HepG2 (cell line): ENCODE measurements around the gene CST2. TPM values are rescaled to one million over a fixed set of nuclear protein-coding genes. Genes with fewer than 3 reads are reported as not detected.

Experiments
- ATAC-seq: fragments of 200-7000 bp; cut with Tn5 transposase; 3 replicates; pipeline ENCODE4 v1.9.1; 2020; ENCODE audit warnings: mild to moderate bottlenecking, moderate library complexity
- BruUV-seq: library from RNA; stranded (reverse); fragments of 400-500 nt; replicated peaks from 2 replicates; lab custom pipeline; 2021; lab: Mats Ljungman, UMichigan
- CTCF ChIA-PET: fragments of 300-600 bp; formaldehyde crosslinking; extraction: SDS; loops from one replicate; lab custom pipeline; 2021; ENCODE audit warnings: low total read pairs, inconsistent platforms, low intra/inter-chr PET ratio; lab: Yijun Ruan, JAX
- POLR2A ChIA-PET: fragments of 350-600 bp; sonication (Branson Sonifier 250); formaldehyde crosslinking; loops from one replicate; lab custom pipeline; 2020; ENCODE audit warnings: antibody characterized with exemption, inconsistent platforms; lab: Yijun Ruan, JAX
- DNase-seq: peaks from one replicate; pipeline ENCODE4 v3.0.0-alpha.2; 2015; ENCODE audit warnings: low spot score
- FAIRE-seq: peaks from 3 replicates; lab custom pipeline; 2011; peaks lifted over from hg19 to GRCh38; lab: Jason Lieb, UNC
- H2AFZ ChIP-seq: one replicate; pipeline ENCODE4 v1.6.1; 2011; ENCODE audit warnings: low read length, inconsistent platforms
- H3K27ac ChIP-seq: fragments of 300-600 bp; 3 replicates; pipeline ENCODE4 v1.8.0; 2011; ENCODE audit warnings: mixed run types, mild to moderate bottlenecking, mixed read lengths, low read length, inconsistent platforms; ENCODE audit not compliant: insufficient read depth; ENCODE audit errors: extremely low read length
- H3K27me3 ChIP-seq, 2 experiments: fragments of 200-600 bp in 1 of 2; 2 replicates in 1 of 2; 3 replicates in 1 of 2; pipeline versions ENCODE4 v1.6.0 to v1.8.0; 2011; ENCODE audit warnings: low read length in 2 of 2, mild to moderate bottlenecking in 2 of 2, moderate library complexity in 2 of 2, inconsistent platforms in 1 of 2; ENCODE audit not compliant: insufficient read depth in 2 of 2, control insufficient read depth in 1 of 2
- H3K36me3 ChIP-seq, 2 experiments: fragments of 200-600 bp in 1 of 2; replicated peaks in 1 of 2; 2 replicates in 1 of 2; 3 replicates in 1 of 2; pipeline versions ENCODE4 v1.5.1 to v1.8.0; 2011; ENCODE audit warnings: low read length in 2 of 2, inconsistent platforms in 1 of 2; ENCODE audit not compliant: insufficient read depth in 2 of 2, control insufficient read depth in 1 of 2
- H3K4me1 ChIP-seq: 2 replicates; pipeline ENCODE4 v1.5.1; 2012; ENCODE audit warnings: low read length, inconsistent platforms; ENCODE audit not compliant: insufficient read depth
- H3K4me2 ChIP-seq: 2 replicates; pipeline ENCODE4 v1.6.0; 2011; ENCODE audit warnings: low read depth, low read length, inconsistent platforms
- H3K4me3 ChIP-seq, 3 experiments: fragments of 200-600 bp in 1 of 3; sonication (generic), shearing (Covaris generic) in 1 of 3; replicated peaks in 1 of 3; 2 replicates each; pipeline ENCODE4 v1.5.1; 2011 to 2016; ENCODE audit warnings: low read length in 3 of 3, inconsistent platforms in 2 of 3, low read depth in 2 of 3, mild to moderate bottlenecking in 2 of 3, control low read depth in 1 of 3, mixed read lengths in 1 of 3; ENCODE audit not compliant: insufficient read depth in 1 of 3
- H3K79me2 ChIP-seq: one replicate; pipeline ENCODE4 v1.6.1; 2011; ENCODE audit warnings: low read length, inconsistent platforms; ENCODE audit not compliant: insufficient read depth
- H3K9ac ChIP-seq: 2 replicates; pipeline ENCODE4 v1.6.0; 2011; ENCODE audit warnings: mild to moderate bottlenecking, low read depth, low read length, inconsistent platforms; ENCODE audit not compliant: insufficient read depth
- H3K9me3 ChIP-seq: 2 replicates; pipeline ENCODE4 v1.5.1; 2012; ENCODE audit warnings: mild to moderate bottlenecking, low read length
- H4K20me1 ChIP-seq: 2 replicates; pipeline ENCODE4 v1.6.0; 2011; ENCODE audit warnings: inconsistent platforms, mild to moderate bottlenecking, low read length, moderate library complexity; ENCODE audit not compliant: insufficient read depth
- ATF3 ChIP-seq: sonication (generic); formaldehyde crosslinking; IDR thresholded peaks from 2 replicates; pipeline ENCODE4 v1.4.0; 2020; ENCODE audit warnings: missing genetic modification reagents
- ELF3 ChIP-seq: IDR thresholded peaks from 2 replicates; pipeline ENCODE4 v1.6.1; 2016; ENCODE audit warnings: missing genetic modification reagents, missing compliant biosample characterization
- FUBP1 ChIP-seq: sonication (generic); formaldehyde crosslinking; IDR thresholded peaks from 2 replicates; pipeline ENCODE4 v1.5.1; 2020; ENCODE audit warnings: missing genetic modification reagents, mild to moderate bottlenecking, borderline replicate concordance
- GZF1 ChIP-seq: sonication (generic); formaldehyde crosslinking; IDR thresholded peaks from 2 replicates; pipeline ENCODE4 v1.5.1; 2020; ENCODE audit warnings: mild to moderate bottlenecking, missing genetic modification reagents
- KAT8 ChIP-seq: IDR thresholded peaks from 2 replicates; pipeline ENCODE4 v1.6.1; 2016; ENCODE audit warnings: missing genetic modification reagents, missing compliant biosample characterization
- PLSCR1 ChIP-seq: sonication (generic); formaldehyde crosslinking; IDR thresholded peaks from 2 replicates; pipeline ENCODE4 v1.5.0; 2020; ENCODE audit warnings: missing genetic modification reagents, mild to moderate bottlenecking, borderline replicate concordance
- PRMT3 ChIP-seq: sonication (generic); formaldehyde crosslinking; IDR thresholded peaks from 2 replicates; pipeline ENCODE4 v1.8.1; 2022; ENCODE audit warnings: low read depth, mild to moderate bottlenecking, moderate library complexity, missing genetic modification reagents, borderline replicate concordance
- SPEN ChIP-seq: sonication (generic); formaldehyde crosslinking; IDR thresholded peaks from 2 replicates; pipeline ENCODE4 v1.5.1; 2020; ENCODE audit warnings: low read depth, mild to moderate bottlenecking, missing genetic modification reagents
- U2AF2 ChIP-seq: fragments of 200-400 bp; formaldehyde crosslinking; IDR thresholded peaks from 2 replicates; pipeline ENCODE4 v1.6.1; 2017; ENCODE audit warnings: low read depth, mild to moderate bottlenecking, low read length
- ZBTB38 ChIP-seq: sonication (generic); formaldehyde crosslinking; IDR thresholded peaks from 2 replicates; pipeline ENCODE4 v1.5.1; 2020; ENCODE audit warnings: mild to moderate bottlenecking, missing genetic modification reagents
- ZNF143 ChIP-seq: sonication (generic); formaldehyde crosslinking; IDR thresholded peaks from 2 replicates; pipeline ENCODE4 v1.4.0; 2020; ENCODE audit warnings: missing genetic modification reagents
- ZNF18 ChIP-seq: sonication (generic); formaldehyde crosslinking; IDR thresholded peaks from 2 replicates; pipeline ENCODE4 v1.8.0; 2022; ENCODE audit warnings: mild to moderate bottlenecking, missing genetic modification reagents; ENCODE audit not compliant: insufficient replicate concordance
- ZNF567 ChIP-seq: sonication (generic); formaldehyde crosslinking; IDR thresholded peaks from 2 replicates; pipeline ENCODE4 v1.8.1; 2023; ENCODE audit warnings: mild to moderate bottlenecking, missing genetic modification reagents, borderline replicate concordance
- ZNF746 ChIP-seq: sonication (generic); formaldehyde crosslinking; IDR thresholded peaks from 2 replicates; pipeline ENCODE4 v1.8.0; 2022; ENCODE audit warnings: mild to moderate bottlenecking, missing genetic modification reagents
- ZNF773 ChIP-seq: sonication (generic); formaldehyde crosslinking; IDR thresholded peaks from 2 replicates; pipeline ENCODE4 v1.4.0; 2020; ENCODE audit warnings: missing genetic modification reagents, borderline replicate concordance
- WGBS: methylation state at CpG from one replicate; pipeline ENCODE4 v1.1.6; 2017; ENCODE audit warnings: low lambda C conversion rate; 5-methylcytosine and 5-hydroxymethylcytosine counted together
- in situ Hi-C: cut with HindIII; loops from 2 replicates; pipeline ENCODE4 v1.10.0; 2017; ENCODE audit warnings: low pct_unique_long_range_greater_than_20kb; ENCODE audit not compliant: extremely low pct_ligation_motif_present
- intact Hi-C: fragments of 100-400 bp; cut with micrococcal nuclease; formaldehyde crosslinking; loops from one replicate; pipeline ENCODE4 v1.10.0; 2022; ENCODE audit not compliant: unreplicated experiment
- polyA plus RNA-seq, 8 experiments: library from polyadenylated mRNA; depleted of rRNA in 3 of 8; stranded (reverse) in 7 of 8; unstranded in 1 of 8; fragments of >200 nt; fragmentation: Illumina TruSeq in 4 of 8; extraction: Trizol in 4 of 8; gene quantifications; 2 replicates each; pipeline versions ENCODE4 v1.2.1 to v1.2.3, GENCODE V29; 2011 to 2016; ENCODE audit warnings: low read depth in 4 of 8, missing spikeins in 1 of 8, mixed read lengths in 1 of 8; ENCODE audit not compliant: insufficient read depth in 1 of 8
- total RNA-seq, 5 experiments: library from RNA; depleted of rRNA; stranded (reverse); fragments of >200 nt; fragmentation: Illumina TruSeq; extraction: Trizol; gene quantifications; 2 replicates each; pipeline ENCODE4 v1.2.3, GENCODE V29; 2016; ENCODE audit warnings: low read depth in 1 of 5
- TF ChIP-seq, protein P1 (sequence below): sonication (generic); formaldehyde crosslinking; IDR thresholded peaks from 2 replicates; pipeline ENCODE4 v1.5.1; 2020; ENCODE audit warnings: mild to moderate bottlenecking, missing genetic modification reagents, moderate library complexity
- TF ChIP-seq, protein P2 (sequence below): sonication (generic); formaldehyde crosslinking; IDR thresholded peaks from 2 replicates; pipeline ENCODE4 v1.8.1; 2022; ENCODE audit warnings: mild to moderate bottlenecking, missing genetic modification reagents
- TF ChIP-seq, protein P3 (sequence below): sonication (generic); formaldehyde crosslinking; IDR thresholded peaks from 2 replicates; pipeline ENCODE4 v1.4.0; 2020; ENCODE audit warnings: mild to moderate bottlenecking, missing genetic modification reagents

CST2 gene
- total and polyA plus RNA-seq, 2 of the 13 experiments (the other 11 are each of a cell fraction or from before 2014, with no cell fraction given), result not detected

DNA sequence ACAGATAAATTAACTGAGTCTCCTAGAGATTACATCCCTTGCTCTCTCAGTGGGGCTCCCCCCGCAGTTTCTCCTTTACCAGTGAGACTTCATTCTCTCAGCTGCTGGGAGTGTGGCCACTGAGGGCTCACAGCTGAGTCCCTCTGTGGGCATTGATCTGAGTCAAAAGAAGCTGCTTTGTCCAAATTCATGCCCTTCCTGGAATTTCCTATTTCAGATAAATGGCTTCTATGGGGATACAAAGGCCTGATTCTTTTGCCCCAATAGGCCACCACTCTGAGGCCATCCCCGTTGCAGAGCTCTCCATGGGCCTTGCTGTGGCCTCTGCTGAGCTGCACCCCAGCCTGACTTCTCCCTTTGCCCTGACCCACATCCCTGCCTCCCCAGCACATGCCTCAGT is 43.0 kb upstream of the CST2 start:
- Histone ChIP-seq H3K9me3 (no peaks in the 10 kb centered on the region), H4K20me1 (no peaks in the 10 kb centered on the region), H3K36me3 (no peaks in the 10 kb centered on the region), H3K79me2 (no peaks in the 10 kb centered on the region), H3K4me1 (no peaks in the 10 kb centered on the region), H3K4me2 (no peak overlapping the region), H3K27ac (no peak overlapping the region), H2AFZ (no peak overlapping the region), H3K27me3 (no peaks in the 10 kb centered on the region; a peak in 2 of 5 replicates), H3K4me3 (no peak overlapping the region), H3K9ac (no peak overlapping the region)
- no peak for TF ChIP-seq ZNF746
- TF ChIP-seq PRMT3 (CRISPR knock-in tag), result no peak
- TF ChIP-seq, protein P1, sequence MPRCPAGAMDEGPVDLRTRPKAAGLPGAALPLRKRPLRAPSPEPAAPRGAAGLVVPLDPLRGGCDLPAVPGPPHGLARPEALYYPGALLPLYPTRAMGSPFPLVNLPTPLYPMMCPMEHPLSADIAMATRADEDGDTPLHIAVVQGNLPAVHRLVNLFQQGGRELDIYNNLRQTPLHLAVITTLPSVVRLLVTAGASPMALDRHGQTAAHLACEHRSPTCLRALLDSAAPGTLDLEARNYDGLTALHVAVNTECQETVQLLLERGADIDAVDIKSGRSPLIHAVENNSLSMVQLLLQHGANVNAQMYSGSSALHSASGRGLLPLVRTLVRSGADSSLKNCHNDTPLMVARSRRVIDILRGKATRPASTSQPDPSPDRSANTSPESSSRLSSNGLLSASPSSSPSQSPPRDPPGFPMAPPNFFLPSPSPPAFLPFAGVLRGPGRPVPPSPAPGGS (CRISPR knock-in tag), result no peak
- TF ChIP-seq ZNF773, result no peak
- no peak for TF ChIP-seq ELF3 (CRISPR knock-in tag)
- TF ChIP-seq, protein P2, sequence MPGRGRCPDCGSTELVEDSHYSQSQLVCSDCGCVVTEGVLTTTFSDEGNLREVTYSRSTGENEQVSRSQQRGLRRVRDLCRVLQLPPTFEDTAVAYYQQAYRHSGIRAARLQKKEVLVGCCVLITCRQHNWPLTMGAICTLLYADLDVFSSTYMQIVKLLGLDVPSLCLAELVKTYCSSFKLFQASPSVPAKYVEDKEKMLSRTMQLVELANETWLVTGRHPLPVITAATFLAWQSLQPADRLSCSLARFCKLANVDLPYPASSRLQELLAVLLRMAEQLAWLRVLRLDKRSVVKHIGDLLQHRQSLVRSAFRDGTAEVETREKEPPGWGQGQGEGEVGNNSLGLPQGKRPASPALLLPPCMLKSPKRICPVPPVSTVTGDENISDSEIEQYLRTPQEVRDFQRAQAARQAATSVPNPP (CRISPR knock-in tag), result no peak
- TF ChIP-seq U2AF2, result no peak
- no peak for TF ChIP-seq ATF3 (CRISPR knock-in tag)
- TF ChIP-seq SPEN, result no peak
- TF ChIP-seq ZNF143, result no peak
- TF ChIP-seq KAT8, result no peak
- TF ChIP-seq PLSCR1 (CRISPR knock-in tag), result no peak
- TF ChIP-seq, protein P3, sequence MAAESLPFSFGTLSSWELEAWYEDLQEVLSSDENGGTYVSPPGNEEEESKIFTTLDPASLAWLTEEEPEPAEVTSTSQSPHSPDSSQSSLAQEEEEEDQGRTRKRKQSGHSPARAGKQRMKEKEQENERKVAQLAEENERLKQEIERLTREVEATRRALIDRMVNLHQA (CRISPR knock-in tag), result no peak
- TF ChIP-seq FUBP1 (CRISPR knock-in tag), result no peak
- no peak for TF ChIP-seq ZNF567 (CRISPR knock-in tag)
- no peak for TF ChIP-seq ZNF18 (CRISPR knock-in tag)
- no peak for TF ChIP-seq ZBTB38 (CRISPR knock-in tag)
- TF ChIP-seq GZF1 (CRISPR knock-in tag), result no peak
- 2% methylated on average over 2 of the region's 2 CpGs for WGBS
- FAIRE-seq (no peak), ATAC-seq (no peak), DNase-seq (no peak)
- in situ Hi-C loops, result no loop called here
- intact Hi-C loops, result no loop called here
- BruUV-seq, result no TSS peak
- POLR2A ChIA-PET, result no interaction called here
- CTCF ChIA-PET, result no interaction called here
